ENCODE measurements around the gene TRIP12. TPM values are rescaled to one million over a fixed set of nuclear protein-coding genes. Genes with fewer than 3 reads are reported as not detected.

TRIP12 gene
- total RNA-seq, 4 donors from 2014 or later: 131 to 343 (median 194) TPM

DNA sequence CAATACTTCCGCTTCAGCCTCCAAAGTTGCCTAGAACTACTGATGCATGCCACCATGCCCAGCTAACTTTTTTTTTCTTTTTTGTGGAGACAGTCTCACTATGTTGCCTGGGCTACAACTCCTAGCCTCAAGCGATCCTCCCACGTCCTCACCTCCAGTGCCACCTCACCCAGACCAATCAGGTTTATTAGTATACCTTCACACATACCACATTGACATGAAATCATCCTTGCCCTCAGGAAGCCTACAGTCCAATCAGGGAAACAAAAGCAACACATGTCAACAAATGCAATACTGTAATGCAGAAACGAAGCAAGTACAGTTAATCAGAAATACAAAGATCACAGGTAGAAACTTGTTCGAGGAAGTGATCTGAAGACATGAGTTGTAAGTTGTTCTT is 4.0 kb downstream of the TRIP12 start:
- TF ChIP-seq, protein P1, sequence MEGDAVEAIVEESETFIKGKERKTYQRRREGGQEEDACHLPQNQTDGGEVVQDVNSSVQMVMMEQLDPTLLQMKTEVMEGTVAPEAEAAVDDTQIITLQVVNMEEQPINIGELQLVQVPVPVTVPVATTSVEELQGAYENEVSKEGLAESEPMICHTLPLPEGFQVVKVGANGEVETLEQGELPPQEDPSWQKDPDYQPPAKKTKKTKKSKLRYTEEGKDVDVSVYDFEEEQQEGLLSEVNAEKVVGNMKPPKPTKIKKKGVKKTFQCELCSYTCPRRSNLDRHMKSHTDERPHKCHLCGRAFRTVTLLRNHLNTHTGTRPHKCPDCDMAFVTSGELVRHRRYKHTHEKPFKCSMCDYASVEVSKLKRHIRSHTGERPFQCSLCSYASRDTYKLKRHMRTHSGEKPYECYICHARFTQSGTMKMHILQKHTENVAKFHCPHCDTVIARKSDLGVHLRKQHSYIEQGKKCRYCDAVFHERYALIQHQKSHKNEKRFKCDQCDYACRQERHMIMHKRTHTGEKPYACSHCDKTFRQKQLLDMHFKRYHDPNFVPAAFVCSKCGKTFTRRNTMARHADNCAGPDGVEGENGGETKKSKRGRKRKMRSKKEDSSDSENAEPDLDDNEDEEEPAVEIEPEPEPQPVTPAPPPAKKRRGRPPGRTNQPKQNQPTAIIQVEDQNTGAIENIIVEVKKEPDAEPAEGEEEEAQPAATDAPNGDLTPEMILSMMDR (IDR thresholded peaks at IDR 0.05): no peak
- no peak for TF ChIP-seq POLR2A (IDR thresholded peaks at IDR 0.05)
- H3K36me3 ChIP-seq: peaks cover 0 to 12% (median 0%) of the 10 kb centered on the region in 3 donors
- H3K4me1 ChIP-seq: peaks cover 0 to 16% (median 5%) of the 10 kb centered on the region in 4 donors
- H3K9me3 ChIP-seq: no peaks in the 10 kb centered on the region
- no peaks in the 10 kb centered on the region for H3K27me3 ChIP-seq
- no peak overlapping the region for H3K4me3 ChIP-seq
- H3K27ac ChIP-seq: no peak overlapping the region
- DNase-seq: no peak

DNA sequence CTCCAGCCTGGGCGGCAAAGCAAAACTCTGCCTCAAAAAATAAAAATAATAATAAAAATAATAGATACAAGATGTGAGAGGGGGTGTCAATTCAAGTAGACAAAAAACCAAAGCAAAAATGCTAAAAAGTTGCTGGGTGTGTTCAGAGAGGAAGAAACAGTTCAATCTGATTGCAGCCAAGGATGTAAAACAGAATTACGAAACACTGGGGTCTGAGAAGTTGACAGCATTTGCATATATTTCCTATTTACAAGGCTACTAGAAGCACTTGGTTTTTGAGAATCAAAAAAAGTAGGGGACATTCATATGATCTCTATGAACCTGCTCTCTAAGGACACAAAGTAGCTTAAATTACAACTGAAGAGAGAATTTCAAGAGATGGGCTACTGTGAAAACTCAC is 7.6 kb downstream of the TRIP12 start:
- Histone ChIP-seq H3K27ac (peak overlapping the region in 1 of 4 donors; percentile 18), H3K4me1 (peaks cover 0 to 12% (median 6%) of the 10 kb centered on the region in 4 donors), H3K4me3 (no peak overlapping the region), H3K9me3 (no peaks in the 10 kb centered on the region), H3K36me3 (peaks cover 0 to 12% (median 0%) of the 10 kb centered on the region in 3 donors), H3K27me3 (no peaks in the 10 kb centered on the region)
- no peak for DNase-seq
- TF ChIP-seq, protein P1 (IDR thresholded peaks at IDR 0.05): no peak
- TF ChIP-seq POLR2A (IDR thresholded peaks at IDR 0.05): no peak

DNA sequence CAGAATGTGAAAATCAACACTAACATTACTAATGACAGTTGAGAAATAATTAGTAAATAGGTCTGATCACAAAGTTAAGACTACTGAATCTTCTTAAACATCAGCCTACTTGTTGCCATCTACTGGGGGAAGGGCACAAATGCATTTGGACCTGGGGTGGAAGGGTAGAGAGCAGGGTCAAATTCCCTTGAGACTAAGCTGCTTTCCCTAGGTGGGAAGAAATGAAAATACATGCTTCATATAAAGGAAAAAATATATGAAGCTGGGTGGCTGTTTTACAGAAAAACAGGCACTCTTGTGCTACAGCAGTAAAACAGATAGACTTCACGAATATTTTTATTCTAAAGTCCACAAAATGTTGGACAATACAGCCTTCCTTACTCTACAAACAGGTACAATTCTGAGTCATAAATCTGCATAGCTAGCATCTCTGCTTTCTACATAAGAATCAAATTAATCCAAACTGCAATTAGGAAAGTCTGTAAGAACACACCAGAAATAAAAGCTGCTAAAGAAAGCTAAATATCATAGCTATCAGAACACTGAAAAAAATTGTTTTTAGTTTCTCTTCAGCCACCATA is 10.9 kb downstream of the TRIP12 start:
- Histone ChIP-seq H3K4me3 (no peak overlapping the region), H3K4me1 (peaks cover 0 to 12% (median 4%) of the 10 kb centered on the region in 4 donors), H3K9me3 (no peaks in the 10 kb centered on the region), H3K27me3 (no peaks in the 10 kb centered on the region), H3K36me3 (peaks cover 0 to 16% (median 0%) of the 10 kb centered on the region in 3 donors), H3K27ac (no peak overlapping the region)
- TF ChIP-seq, protein P1 (IDR thresholded peaks at IDR 0.05): peak in 4 of 6 experiments; percentile 25 to 34 (median 32)
- TF ChIP-seq POLR2A (IDR thresholded peaks at IDR 0.05): no peak
- DNase-seq: peak in 1 of 3 donors; percentile 74

DNA sequence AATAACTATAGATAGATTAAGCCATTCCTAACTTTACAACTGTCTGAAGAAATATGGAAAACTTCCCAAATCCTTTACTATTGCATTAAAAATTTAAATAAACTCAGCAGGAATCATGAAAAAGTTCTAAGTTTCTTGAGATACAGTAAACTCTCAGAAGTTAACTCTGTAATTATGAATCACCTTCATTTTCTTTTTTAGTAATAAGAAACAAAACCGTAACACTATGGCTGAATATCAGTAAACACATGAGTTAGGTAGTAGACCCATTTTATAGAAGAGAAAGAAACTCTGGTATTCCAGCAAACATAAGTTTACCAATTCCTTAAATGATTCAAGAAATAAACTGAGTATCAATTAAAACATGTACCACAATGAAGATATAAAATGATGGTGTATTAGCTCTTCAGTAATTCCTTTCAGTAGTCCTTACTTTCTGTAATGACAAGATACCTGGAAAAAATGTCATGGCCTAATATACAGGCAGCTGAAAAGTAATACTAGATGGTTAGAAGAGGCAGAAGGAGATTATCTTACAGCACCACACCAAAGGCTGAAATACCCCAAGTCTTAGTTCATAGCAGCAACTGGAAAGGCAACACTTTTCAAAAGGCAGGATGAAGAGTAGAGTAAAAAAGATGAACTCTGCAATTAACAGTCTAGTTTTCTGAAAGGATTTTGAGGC is 11.5 kb downstream of the TRIP12 start:
- H3K36me3 ChIP-seq: peaks cover 0 to 16% (median 0%) of the 10 kb centered on the region in 3 donors
- H3K27ac ChIP-seq: no peak overlapping the region
- no peaks in the 10 kb centered on the region for H3K9me3 ChIP-seq
- no peak for DNase-seq
- H3K4me3 ChIP-seq: no peak overlapping the region
- peaks cover 0 to 12% (median 4%) of the 10 kb centered on the region in 4 donors for H3K4me1 ChIP-seq
- no peaks in the 10 kb centered on the region for H3K27me3 ChIP-seq
- no peak for TF ChIP-seq POLR2A (IDR thresholded peaks at IDR 0.05)
- TF ChIP-seq, protein P1 (IDR thresholded peaks at IDR 0.05): no peak

DNA sequence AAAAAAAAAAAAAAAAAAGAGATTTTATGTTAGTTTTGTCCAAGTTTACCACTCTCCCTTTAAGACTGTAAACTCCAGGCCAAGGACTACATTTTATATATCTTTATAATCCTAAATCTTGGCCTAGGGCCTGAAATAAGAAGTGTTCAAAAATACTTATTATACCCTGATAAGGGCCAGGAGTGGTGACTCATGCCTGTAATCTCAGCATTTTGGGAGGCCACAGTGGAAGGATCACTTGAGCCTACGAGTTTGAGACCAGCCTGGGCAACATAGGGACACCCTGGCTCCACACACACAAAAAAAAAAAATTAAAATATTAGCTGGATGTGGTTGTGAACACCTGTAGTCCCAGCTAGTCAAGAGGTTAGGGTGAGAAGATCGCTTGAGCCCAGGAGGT is 12.7 kb downstream of the TRIP12 start:
- no peak for TF ChIP-seq POLR2A (IDR thresholded peaks at IDR 0.05)
- TF ChIP-seq, protein P1 (IDR thresholded peaks at IDR 0.05): no peak

More for the DNA sequence above, 12.7 kb downstream of the TRIP12 start:
- Histone ChIP-seq H3K9me3 (no peaks in the 10 kb centered on the region), H3K4me3 (no peak overlapping the region), H3K27ac (no peak overlapping the region), H3K4me1 (peaks cover 0 to 9% (median 4%) of the 10 kb centered on the region in 4 donors), H3K27me3 (no peaks in the 10 kb centered on the region), H3K36me3 (peaks cover 0 to 16% (median 0%) of the 10 kb centered on the region in 3 donors)
- no peak for DNase-seq

Measured in Peyer's patch (tissue), 4 donors.